Bronchial epithelial cell (primary cell): ENCODE data around the gene ZNF765. TPM values are rescaled to one million over a fixed set of nuclear protein-coding genes. Genes with fewer than 3 reads are reported as not detected.
"Not testable (repeated sequence)": the region's sequence is repeated elsewhere in the genome, so short reads cannot be mapped to it uniquely, and the experiment has no call there.

Experiments used
- DNase-seq: peaks from one replicate; pipeline ENCODE4 v3.0.0-alpha.2; 2010; ENCODE audit warnings: low read depth
- FAIRE-seq: peaks from 2 replicates; lab custom pipeline; 2011; peaks lifted over from hg19 to GRCh38; lab: Jason Lieb, UNC
- H3K27me3 ChIP-seq: 2 replicates; pipeline ENCODE4 v1.5.1; 2011; ENCODE audit warnings: low read length; ENCODE audit not compliant: control insufficient read depth, insufficient read depth
- H3K36me3 ChIP-seq: 2 replicates; pipeline ENCODE4 v1.5.1; 2011; ENCODE audit warnings: low read length; ENCODE audit not compliant: control insufficient read depth, insufficient read depth
- H3K4me3 ChIP-seq: 2 replicates; pipeline ENCODE4 v1.5.1; 2011; ENCODE audit warnings: mild to moderate bottlenecking, low read depth, low read length, control low read depth
- total RNA-seq: library from RNA; depleted of rRNA; stranded (reverse); fragments of >200 nt; gene quantifications from 2 replicates; pipeline ENCODE4 v1.2.1, GENCODE V29; 2014
- TF ChIP-seq, protein P1 (sequence below): IDR thresholded peaks from 2 replicates; pipeline ENCODE4 v1.5.1; 2011; ENCODE audit warnings: mild to moderate bottlenecking, moderate library complexity, low read length, control low read depth, inconsistent platforms; ENCODE audit not compliant: insufficient read depth, severe bottlenecking

The ZNF765 gene
- total RNA-seq, 1 donor from 2014 or later = 17.9 TPM

- TF ChIP-seq, protein P1, sequence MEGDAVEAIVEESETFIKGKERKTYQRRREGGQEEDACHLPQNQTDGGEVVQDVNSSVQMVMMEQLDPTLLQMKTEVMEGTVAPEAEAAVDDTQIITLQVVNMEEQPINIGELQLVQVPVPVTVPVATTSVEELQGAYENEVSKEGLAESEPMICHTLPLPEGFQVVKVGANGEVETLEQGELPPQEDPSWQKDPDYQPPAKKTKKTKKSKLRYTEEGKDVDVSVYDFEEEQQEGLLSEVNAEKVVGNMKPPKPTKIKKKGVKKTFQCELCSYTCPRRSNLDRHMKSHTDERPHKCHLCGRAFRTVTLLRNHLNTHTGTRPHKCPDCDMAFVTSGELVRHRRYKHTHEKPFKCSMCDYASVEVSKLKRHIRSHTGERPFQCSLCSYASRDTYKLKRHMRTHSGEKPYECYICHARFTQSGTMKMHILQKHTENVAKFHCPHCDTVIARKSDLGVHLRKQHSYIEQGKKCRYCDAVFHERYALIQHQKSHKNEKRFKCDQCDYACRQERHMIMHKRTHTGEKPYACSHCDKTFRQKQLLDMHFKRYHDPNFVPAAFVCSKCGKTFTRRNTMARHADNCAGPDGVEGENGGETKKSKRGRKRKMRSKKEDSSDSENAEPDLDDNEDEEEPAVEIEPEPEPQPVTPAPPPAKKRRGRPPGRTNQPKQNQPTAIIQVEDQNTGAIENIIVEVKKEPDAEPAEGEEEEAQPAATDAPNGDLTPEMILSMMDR = no peak
- FAIRE-seq = no peak
- peak overlapping the region; percentile 83 for H3K4me3 ChIP-seq
- peaks cover 1% of the 10 kb centered on the region for H3K36me3 ChIP-seq
- DNase-seq = peak; percentile 3
- no peaks in the 10 kb centered on the region for H3K27me3 ChIP-seq
Measured at GRCh38 chr19:53432088-53432661, 37.2 kb downstream of the ZNF765 start.

GRCh38 chr19:53443809-53444208 is 48.9 kb downstream of the ZNF765 start:
- H3K4me3 ChIP-seq, FAIRE-seq, H3K27me3 ChIP-seq, H3K36me3 ChIP-seq, DNase-seq: not testable (repeated sequence)

GRCh38 chr19:53447196-53447595 is 52.2 kb downstream of the ZNF765 start:
- H3K36me3 ChIP-seq, H3K4me3 ChIP-seq, H3K27me3 ChIP-seq, DNase-seq, FAIRE-seq: not testable (repeated sequence)

DNA sequence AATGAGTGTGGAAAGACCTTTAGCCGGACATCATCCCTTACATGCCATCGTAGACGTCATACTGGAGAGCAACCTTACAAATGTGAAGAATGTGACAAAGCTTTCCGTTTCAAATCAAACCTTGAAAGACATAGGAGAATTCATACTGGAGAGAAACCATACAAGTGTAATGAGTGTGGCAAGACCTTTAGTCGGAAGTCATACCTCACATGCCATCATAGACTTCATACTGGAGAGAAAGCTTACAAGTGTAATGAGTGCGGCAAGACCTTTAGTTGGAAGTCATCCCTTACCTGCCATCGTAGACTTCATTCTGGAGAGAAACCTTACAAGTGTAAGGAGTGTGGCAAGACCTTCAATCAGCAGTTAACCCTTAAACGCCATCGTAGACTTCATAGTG is 60.9 kb downstream of the ZNF765 start:
- H3K36me3 ChIP-seq = peaks cover 10% of the 10 kb centered on the region

GRCh38 chr19:53460131-53460721 is 65.3 kb downstream of the ZNF765 start:
- H3K27me3 ChIP-seq, DNase-seq, H3K4me3 ChIP-seq, H3K36me3 ChIP-seq, FAIRE-seq: not testable (repeated sequence)

More for the DNA sequence above, 60.9 kb downstream of the ZNF765 start:
- Histone ChIP-seq H3K27me3 (no peaks in the 10 kb centered on the region), H3K4me3 (no peak overlapping the region)
- TF ChIP-seq, protein P1 = no peak
- FAIRE-seq (no peak), DNase-seq (no peak)

- H3K4me3 ChIP-seq = no peak overlapping the region
- no peaks in the 10 kb centered on the region for H3K27me3 ChIP-seq
- FAIRE-seq (peak; percentile 18), DNase-seq (peak; percentile 7)
- TF ChIP-seq, protein P1 = no peak
- H3K36me3 ChIP-seq = no peaks in the 10 kb centered on the region
Measured at GRCh38 chr19:53461866-53462265, 66.9 kb downstream of the ZNF765 start.

DNA sequence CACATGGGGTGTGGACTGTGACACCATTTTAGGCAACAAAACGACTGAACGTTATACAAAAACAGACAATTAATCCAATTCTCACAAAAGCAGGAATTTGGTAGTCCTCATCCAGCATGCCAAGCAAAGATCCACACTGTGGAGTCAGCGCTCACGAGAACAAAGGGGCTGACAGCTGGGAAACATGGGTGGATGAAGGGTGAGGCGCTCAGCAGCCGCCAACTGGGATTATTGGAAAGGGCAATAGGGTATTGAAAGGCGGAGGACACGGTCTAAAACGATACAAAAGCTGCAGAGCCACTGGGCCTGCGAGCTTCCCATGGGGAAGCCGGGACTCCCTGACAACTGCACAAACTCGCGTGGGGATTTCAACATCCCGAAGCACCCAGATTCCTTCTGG is 67.9 kb downstream of the ZNF765 start:
- TF ChIP-seq, protein P1 = no peak
- Histone ChIP-seq H3K36me3 (no peaks in the 10 kb centered on the region), H3K27me3 (no peaks in the 10 kb centered on the region), H3K4me3 (no peak overlapping the region)
- DNase-seq (no peak), FAIRE-seq (no peak)
